Measurements from ENCODE around the gene SCN1A.

SCN1A gene

DNA sequence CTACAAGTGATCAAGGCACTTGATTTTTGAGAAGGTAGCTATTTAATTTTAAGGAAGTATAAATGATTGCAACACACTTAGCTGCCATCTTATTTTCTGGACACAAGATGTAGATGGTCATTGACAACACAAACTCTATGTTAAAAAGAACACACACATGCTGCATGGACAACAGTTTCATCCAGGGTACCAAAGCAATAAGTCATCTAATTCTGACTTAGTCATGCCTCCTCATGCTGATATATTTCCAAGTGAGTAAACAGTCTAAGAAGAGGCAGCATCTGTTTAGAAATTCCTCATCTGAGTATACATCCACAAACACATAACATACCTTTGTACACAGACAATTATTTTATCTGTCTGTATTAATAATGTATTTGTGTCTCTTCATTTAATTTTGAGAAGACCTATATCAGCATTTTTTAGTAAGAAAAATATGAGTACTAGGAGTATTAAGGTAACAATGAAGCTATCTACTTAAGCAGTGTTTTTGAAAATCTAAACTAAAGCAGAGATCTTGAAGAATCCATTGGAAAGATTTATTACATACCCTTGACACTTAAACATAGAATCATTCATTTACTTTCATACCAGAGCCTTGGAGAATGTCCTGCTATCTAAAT, 84.9 kb downstream of the SCN1A start:
- Histone ChIP-seq H4K20me1 (ENCODE audit: insufficient read depth, low read length, poor library complexity, severe bottlenecking) (no peaks in the 10 kb centered on the region), H3K36me3 (ENCODE audit: insufficient read depth, low read length) (no peaks in the 10 kb centered on the region), H3K4me2 (ENCODE audit: low read depth, low read length, poor library complexity, severe bottlenecking) (no peak overlapping the region), H3K9me3 (ENCODE audit: insufficient read depth, low read depth, low read length) (no peaks in the 10 kb centered on the region), H3K27me3 (ENCODE audit: insufficient read depth, low read length, poor library complexity, severe bottlenecking) (no peaks in the 10 kb centered on the region), H3K4me3 (ENCODE audit: low read length, poor library complexity, severe bottlenecking) (no peak overlapping the region), H3K9ac (ENCODE audit: low read depth, low read length, poor library complexity, severe bottlenecking) (no peak overlapping the region), H2AFZ (ENCODE audit: low read length) (no peak overlapping the region), H3K9me2 (replicated peaks; ENCODE audit: low read depth, low read length) (no peaks in the 10 kb centered on the region), H3K4me1 (ENCODE audit: insufficient read depth, low read length, poor library complexity, severe bottlenecking) (no peaks in the 10 kb centered on the region), H3F3A (ENCODE audit: low read depth) (no peaks in the 10 kb centered on the region), H3K79me2 (ENCODE audit: insufficient read depth, low read length) (no peaks in the 10 kb centered on the region)
- TF ChIP-seq EZH2phosphoT487 (IDR thresholded peaks at IDR 0.05; ENCODE audit: borderline replicate concordance) = no peak
- TF ChIP-seq, protein P1, sequence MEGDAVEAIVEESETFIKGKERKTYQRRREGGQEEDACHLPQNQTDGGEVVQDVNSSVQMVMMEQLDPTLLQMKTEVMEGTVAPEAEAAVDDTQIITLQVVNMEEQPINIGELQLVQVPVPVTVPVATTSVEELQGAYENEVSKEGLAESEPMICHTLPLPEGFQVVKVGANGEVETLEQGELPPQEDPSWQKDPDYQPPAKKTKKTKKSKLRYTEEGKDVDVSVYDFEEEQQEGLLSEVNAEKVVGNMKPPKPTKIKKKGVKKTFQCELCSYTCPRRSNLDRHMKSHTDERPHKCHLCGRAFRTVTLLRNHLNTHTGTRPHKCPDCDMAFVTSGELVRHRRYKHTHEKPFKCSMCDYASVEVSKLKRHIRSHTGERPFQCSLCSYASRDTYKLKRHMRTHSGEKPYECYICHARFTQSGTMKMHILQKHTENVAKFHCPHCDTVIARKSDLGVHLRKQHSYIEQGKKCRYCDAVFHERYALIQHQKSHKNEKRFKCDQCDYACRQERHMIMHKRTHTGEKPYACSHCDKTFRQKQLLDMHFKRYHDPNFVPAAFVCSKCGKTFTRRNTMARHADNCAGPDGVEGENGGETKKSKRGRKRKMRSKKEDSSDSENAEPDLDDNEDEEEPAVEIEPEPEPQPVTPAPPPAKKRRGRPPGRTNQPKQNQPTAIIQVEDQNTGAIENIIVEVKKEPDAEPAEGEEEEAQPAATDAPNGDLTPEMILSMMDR (conservative IDR thresholded peaks at IDR 0.05; ENCODE audit: low read length) = no peak

DNA sequence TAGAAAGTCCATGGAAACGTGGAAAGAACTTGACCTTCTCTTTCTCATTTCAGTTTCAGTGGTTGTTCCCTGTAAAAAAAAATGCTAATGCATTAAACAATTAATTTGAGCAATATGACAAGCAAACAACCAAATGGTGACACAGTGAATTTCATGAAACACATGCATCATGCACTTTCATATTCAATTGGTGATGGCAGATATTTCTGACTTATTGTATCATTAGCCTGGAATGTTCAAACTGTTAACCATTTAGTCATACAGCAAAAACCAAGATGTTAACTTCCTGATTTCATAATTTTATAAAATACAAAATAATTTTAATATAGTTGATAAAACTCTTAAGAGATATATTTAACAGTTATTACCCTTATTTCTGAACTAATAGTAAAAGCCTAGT, 85.5 kb downstream of the SCN1A start:
- no peak overlapping the region for H2AFZ ChIP-seq (ENCODE audit: low read length)
- no peaks in the 10 kb centered on the region for H3F3A ChIP-seq (ENCODE audit: low read depth)
- no peaks in the 10 kb centered on the region for H3K9me2 ChIP-seq (replicated peaks; ENCODE audit: low read depth, low read length)
- no peaks in the 10 kb centered on the region for H3K79me2 ChIP-seq (ENCODE audit: insufficient read depth, low read length)
- H4K20me1 ChIP-seq (ENCODE audit: insufficient read depth, low read length, poor library complexity, severe bottlenecking) = no peaks in the 10 kb centered on the region
- no peak overlapping the region for H3K4me3 ChIP-seq (ENCODE audit: low read length, poor library complexity, severe bottlenecking)
- no peaks in the 10 kb centered on the region for H3K36me3 ChIP-seq (ENCODE audit: insufficient read depth, low read length)
- H3K27me3 ChIP-seq (ENCODE audit: insufficient read depth, low read length, poor library complexity, severe bottlenecking) = no peaks in the 10 kb centered on the region
- H3K9me3 ChIP-seq (ENCODE audit: insufficient read depth, low read depth, low read length) = no peaks in the 10 kb centered on the region
- no peaks in the 10 kb centered on the region for H3K4me1 ChIP-seq (ENCODE audit: insufficient read depth, low read length, poor library complexity, severe bottlenecking)
- no peak overlapping the region for H3K9ac ChIP-seq (ENCODE audit: low read depth, low read length, poor library complexity, severe bottlenecking)
- TF ChIP-seq EZH2phosphoT487 (IDR thresholded peaks at IDR 0.05; ENCODE audit: borderline replicate concordance) = no peak
- TF ChIP-seq, protein P1 (conservative IDR thresholded peaks at IDR 0.05; ENCODE audit: low read length) = no peak
- H3K4me2 ChIP-seq (ENCODE audit: low read depth, low read length, poor library complexity, severe bottlenecking) = no peak overlapping the region

DNA sequence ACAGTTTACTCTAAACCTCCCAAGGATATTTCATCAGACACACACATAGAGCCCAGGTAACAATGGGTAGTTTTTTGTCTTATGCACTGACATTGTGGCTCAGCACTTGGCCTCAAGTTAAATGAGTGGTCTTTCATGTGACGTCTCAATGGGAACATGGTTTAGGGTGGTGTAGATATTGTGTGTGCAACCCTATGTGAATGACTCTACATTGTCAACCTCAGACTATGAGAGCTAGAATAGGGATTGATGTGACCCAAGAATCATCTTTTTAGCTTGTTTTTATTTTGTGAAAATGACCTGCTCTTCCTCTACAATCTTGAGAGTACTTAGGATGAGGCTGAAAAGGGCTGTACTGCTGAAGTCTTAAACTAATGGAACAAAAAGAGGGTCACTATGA, 86.2 kb downstream of the SCN1A start:
- H3K27me3 ChIP-seq (ENCODE audit: insufficient read depth, low read length, poor library complexity, severe bottlenecking) = no peaks in the 10 kb centered on the region
- no peak overlapping the region for H3K9ac ChIP-seq (ENCODE audit: low read depth, low read length, poor library complexity, severe bottlenecking)
- no peak overlapping the region for H3K4me3 ChIP-seq (ENCODE audit: low read length, poor library complexity, severe bottlenecking)
- no peak overlapping the region for H3K4me2 ChIP-seq (ENCODE audit: low read depth, low read length, poor library complexity, severe bottlenecking)
- no peak for TF ChIP-seq EZH2phosphoT487 (IDR thresholded peaks at IDR 0.05; ENCODE audit: borderline replicate concordance)
- TF ChIP-seq, protein P1 (conservative IDR thresholded peaks at IDR 0.05; ENCODE audit: low read length) = no peak
- H3K9me3 ChIP-seq (ENCODE audit: insufficient read depth, low read depth, low read length) = no peaks in the 10 kb centered on the region
- H4K20me1 ChIP-seq (ENCODE audit: insufficient read depth, low read length, poor library complexity, severe bottlenecking) = no peaks in the 10 kb centered on the region
- H3K36me3 ChIP-seq (ENCODE audit: insufficient read depth, low read length) = no peaks in the 10 kb centered on the region
- H3K79me2 ChIP-seq (ENCODE audit: insufficient read depth, low read length) = no peaks in the 10 kb centered on the region
- H2AFZ ChIP-seq (ENCODE audit: low read length) = no peak overlapping the region
- no peaks in the 10 kb centered on the region for H3K9me2 ChIP-seq (replicated peaks; ENCODE audit: low read depth, low read length)
- H3K4me1 ChIP-seq (ENCODE audit: insufficient read depth, low read length, poor library complexity, severe bottlenecking) = no peaks in the 10 kb centered on the region
- H3F3A ChIP-seq (ENCODE audit: low read depth) = no peaks in the 10 kb centered on the region

Measured in Loucy (cell line).